OCI-LY3 (cell line): ENCODE measurements around the gene EXOC4.

Source experiments
- CTCF ChIP-seq: fragments of 200-600, 300-600 bp; sonication (generic); IDR thresholded peaks from 2 replicates; pipeline ENCODE4 v1.5.1; 2014; ENCODE audit warnings: antibody characterized with exemption, low read length, low read depth
- EZH2phosphoT487 ChIP-seq: fragments of 200-600 bp; shearing (Covaris generic); IDR thresholded peaks from 2 replicates; pipeline ENCODE4 v1.6.1; 2018; ENCODE audit warnings: antibody characterized with exemption, mixed run types, low read depth

- TF ChIP-seq CTCF, result no peak
- TF ChIP-seq EZH2phosphoT487, result no peak
These were observed 222.8 kb downstream of the EXOC4 start for GRCh38 chr7:133475655-133476054.
